GM12878 (cell line): ENCODE data around the gene NFE2L2. TPM values are rescaled to one million over a fixed set of nuclear protein-coding genes. Genes with fewer than 3 reads are reported as not detected.

Experiments used
- ATAC-seq: fragments of 200-7000 bp; cut with Tn5 transposase; 3 replicates; pipeline ENCODE4 v1.9.1; 2020; ENCODE audit warnings: mild to moderate bottlenecking, moderate library complexity
- BruUV-seq: library from RNA; stranded (reverse); fragments of 400-500 nt; replicated peaks from 2 replicates; lab custom pipeline; 2021; lab: Mats Ljungman, UMichigan
- CTCF ChIA-PET: fragments of 300-600 bp; sonication (Branson Sonifier 250); formaldehyde crosslinking; extraction: SDS; loops from one replicate; lab custom pipeline; 2021; ENCODE audit warnings: inconsistent platforms; lab: Yijun Ruan, JAX
- POLR2A ChIA-PET: fragments of 350-600 bp; formaldehyde crosslinking; extraction: SDS; loops from one replicate; lab custom pipeline; 2021; ENCODE audit warnings: inconsistent platforms; lab: Charles Lee
- RAD21 ChIA-PET: fragments of 300-600 bp; sonication (Branson Sonifier 250); formaldehyde crosslinking; loops from one replicate; lab custom pipeline; 2023; ENCODE audit warnings: antibody characterized with exemption; ENCODE audit not compliant: unreplicated experiment; lab: Charles Lee
- SMC1A ChIA-PET: fragments of 300-600 bp; sonication (Branson Sonifier 250); formaldehyde crosslinking; loops from one replicate; lab custom pipeline; 2023; ENCODE audit not compliant: unreplicated experiment, uncharacterized antibody; lab: Charles Lee
- DNase-seq: peaks from one replicate; pipeline ENCODE4 v3.0.0-alpha.2; 2011; ENCODE audit warnings: low read depth, low spot score
- FAIRE-seq: peaks from 3 replicates; lab custom pipeline; 2011; peaks lifted over from hg19 to GRCh38; lab: Jason Lieb, UNC
- H2AFZ ChIP-seq: 2 replicates; pipeline ENCODE4 v1.6.0; 2011; ENCODE audit warnings: low read depth, low read length, control low read depth; ENCODE audit not compliant: control insufficient read depth
- H3K27ac ChIP-seq: 2 replicates; pipeline ENCODE4 v1.5.1; 2011; ENCODE audit warnings: control low read depth; ENCODE audit not compliant: control insufficient read depth, insufficient read depth
- H3K27me3 ChIP-seq, 2 experiments: replicated peaks in 1 of 2; 2 replicates each; pipeline versions ENCODE4 v1.6.0 to v1.6.1; 2011; ENCODE audit warnings: low read length in 1 of 2; ENCODE audit not compliant: control insufficient read depth in 2 of 2, insufficient read depth in 2 of 2
- H3K36me3 ChIP-seq, 2 experiments: 2 replicates each; pipeline ENCODE4 v1.5.1; 2011; ENCODE audit warnings: low read length in 1 of 2; ENCODE audit not compliant: control insufficient read depth in 2 of 2, insufficient read depth in 2 of 2
- H3K4me1 ChIP-seq: 2 replicates; pipeline ENCODE4 v1.6.1; 2011; ENCODE audit warnings: mild to moderate bottlenecking, low read length, moderate library complexity, mixed read lengths; ENCODE audit not compliant: control insufficient read depth, insufficient read depth
- H3K4me2 ChIP-seq: 2 replicates; pipeline ENCODE4 v1.6.0; 2011; ENCODE audit warnings: control low read depth; ENCODE audit not compliant: control insufficient read depth, insufficient read depth
- H3K4me3 ChIP-seq: fragments of 200-600 bp; sonication (generic); 2 replicates; pipeline ENCODE4 v1.5.1; 2016
- H3K79me2 ChIP-seq: 2 replicates; pipeline ENCODE4 v1.6.0; 2011; ENCODE audit warnings: low read length; ENCODE audit not compliant: control insufficient read depth, insufficient read depth
- H3K9ac ChIP-seq: 2 replicates; pipeline ENCODE4 v1.8.0; 2011; ENCODE audit warnings: low read length, control low read depth, mixed read lengths; ENCODE audit not compliant: control insufficient read depth, insufficient read depth
- H3K9me3 ChIP-seq: replicated peaks from 3 replicates; pipeline ENCODE4 v1.5.1; 2011; ENCODE audit warnings: mild to moderate bottlenecking, low read length; ENCODE audit not compliant: control insufficient read depth, insufficient read depth
- H4K20me1 ChIP-seq: 2 replicates; pipeline ENCODE4 v1.6.0; 2011; ENCODE audit not compliant: control insufficient read depth, insufficient read depth
- CTCF ChIP-seq, 3 experiments: IDR thresholded peaks in 2 of 3; conservative IDR thresholded peaks in 1 of 3; 2 replicates each; pipeline ENCODE4 v1.5.1; 2011; ENCODE audit warnings: low read depth in 3 of 3, low read length in 3 of 3, mild to moderate bottlenecking in 3 of 3, control low read depth in 2 of 3, moderate library complexity in 2 of 3, inconsistent platforms in 1 of 3, mixed read lengths in 1 of 3; ENCODE audit not compliant: control insufficient read depth in 2 of 3, insufficient read depth in 1 of 3; ENCODE audit errors: extremely low read depth in 1 of 3
- PAX5 ChIP-seq: IDR thresholded peaks from 2 replicates; pipeline ENCODE4 v1.6.1; 2011; ENCODE audit warnings: low read depth, low read length, borderline replicate concordance
- SUZ12 ChIP-seq: fragments of 200-600 bp; sonication (generic); IDR thresholded peaks from one replicate; pipeline ENCODE4 v1.6.1; 2018; ENCODE audit warnings: antibody characterized with exemption, mild to moderate bottlenecking; ENCODE audit not compliant: unreplicated experiment
- USF1 ChIP-seq: IDR thresholded peaks from 2 replicates; pipeline ENCODE4 v1.6.1; 2011; ENCODE audit warnings: borderline replicate concordance, low read depth, mild to moderate bottlenecking, moderate library complexity, mixed read lengths, low read length; ENCODE audit not compliant: insufficient read depth; ENCODE audit errors: extremely low read length
- WRNIP1 ChIP-seq: IDR thresholded peaks from 2 replicates; pipeline ENCODE4 v1.6.1; 2011; ENCODE audit warnings: low read depth, low read length, improper control_type of control experiment, borderline replicate concordance
- ZNF24 ChIP-seq: fragments of 450-650 bp; IDR thresholded peaks from 2 replicates; pipeline ENCODE4 v1.6.1; 2017; ENCODE audit warnings: antibody characterized with exemption, mild to moderate bottlenecking
- ZNF592 ChIP-seq: fragments of 450-650 bp; IDR thresholded peaks from 2 replicates; pipeline ENCODE4 v1.6.1; 2017; ENCODE audit warnings: mild to moderate bottlenecking, moderate library complexity
- WGBS: methylation state at CpG from one replicate; pipeline ENCODE4 v1.1.6; 2016; ENCODE audit warnings: low lambda C conversion rate; ENCODE audit not compliant: insufficient replicate concordance, insufficient coverage; ENCODE audit errors: missing lambda C conversion rate; 5-methylcytosine and 5-hydroxymethylcytosine counted together
- in situ Hi-C: fragments of 300-500 bp; cut with MboI; formaldehyde crosslinking; loops from 9 replicates; pipeline ENCODE4 v1.14.3; 2018; ENCODE audit warnings: mixed read lengths
- intact Hi-C: fragments of 100-400 bp; cut with micrococcal nuclease; formaldehyde crosslinking; loops from one replicate; pipeline ENCODE4 v1.14.2; 2022; ENCODE audit not compliant: unreplicated experiment
- polyA plus RNA-seq, 11 experiments: library from polyadenylated mRNA; depleted of rRNA in 4 of 11; unstranded in 6 of 11; stranded (reverse) in 5 of 11; fragments of >200 nt; fragmentation: Nextera tagmentation in 4 of 11; fragmentation: Illumina TruSeq in 1 of 11; extraction: Ambion mirVana in 4 of 11; extraction: Trizol in 1 of 11; gene quantifications; 1 replicate in 1 of 11; 2 replicates in 10 of 11; pipeline versions ENCODE4 v1.2.1 to v1.2.3, GENCODE V29; 2011 to 2016; ENCODE audit warnings: inconsistent platforms in 2 of 11, missing spikeins in 2 of 11, low read depth in 1 of 11
- total RNA-seq, 4 experiments: library from RNA; depleted of rRNA in 3 of 4; stranded (reverse); fragments of >200 nt in 3 of 4; fragmentation: Illumina TruSeq in 1 of 4; extraction: Trizol in 1 of 4; gene quantifications; 2 replicates each; pipeline versions ENCODE4 v1.2.1 to v1.2.3, GENCODE V29; 2013 to 2021

Gene NFE2L2
- total and polyA plus RNA-seq, 10 of the 15 experiments (the other 5 are each of a cell fraction or from before 2014, with no cell fraction given), result 18.4 to 69.8 (median 37.1) TPM

- ChIA-PET POLR2A (interaction anchor here (0.5 to 1.2 kb wide), 4 partner anchors 11 to 49 kb away, joined by 3 read pairs; partner anchors contain the start of gene NFE2L2), RAD21 (no interaction called here), CTCF (interaction anchor here (0.6 to 1.0 kb wide), 2 partner anchors 9 to 79 kb away, joined by 3 to 4 read pairs; no protein-coding TSS in a partner anchor), SMC1A (interaction anchor here (0.8 kb wide), 1 partner anchor 12 kb away, joined by 3 read pairs; no protein-coding TSS in a partner anchor)
- DNase-seq (no peak), ATAC-seq (no peak), FAIRE-seq (no peak)
- H4K20me1 ChIP-seq, result peaks cover 7% of the 10 kb centered on the region
- peaks cover 22% of the 10 kb centered on the region for H3K4me1 ChIP-seq
- H3K27me3 ChIP-seq, result no peaks in the 10 kb centered on the region
- H3K79me2 ChIP-seq, result peaks cover 80% of the 10 kb centered on the region
- no peak overlapping the region for H2AFZ ChIP-seq
- H3K36me3 ChIP-seq, result peaks cover 0 to 4% of the 10 kb centered on the region in 2 experiments; a peak in 3 of 4 replicates
- TF ChIP-seq WRNIP1 (no peak), CTCF (IDR thresholded peaks at IDR 0.05 in 2 of 3, conservative IDR thresholded peaks at IDR 0.05 in 1 of 3; ENCODE audit: control insufficient read depth in 2 of 3, extremely low read depth in 1 of 3, insufficient read depth in 1 of 3, low read depth in 3 of 3, low read length in 3 of 3) (no peak), SUZ12 (no peak), ZNF592 (no peak), PAX5 (no peak), USF1 (no peak), ZNF24 (no peak)
- no peak overlapping the region for H3K9ac ChIP-seq
- 100% methylated on average over 4 of the region's 6 CpGs for whole genome bisulfite sequencing
- in situ Hi-C loops, result no loop called here
- no peak overlapping the region for H3K27ac ChIP-seq
- intact Hi-C loops, result loop anchor here (5.0 kb wide), 1 partner anchor 88 kb away; no protein-coding TSS in a partner anchor
- no peak overlapping the region for H3K4me2 ChIP-seq
- no TSS peak for BruUV-seq
- no peaks in the 10 kb centered on the region for H3K9me3 ChIP-seq
- no peak overlapping the region for H3K4me3 ChIP-seq
These were observed 20.2 kb downstream of the NFE2L2 start for GRCh38 chr2:177244244-177244771.
